Tibial nerve (tissue), 3 donors: ENCODE data around the gene INCA1.

Source experiments
- POLR2A ChIP-seq, 2 donors: fragments of 450-650 bp; IDR thresholded peaks; one replicate each; pipeline ENCODE4 v1.6.1; 2017; ENCODE audit warnings: antibody characterized with exemption in 2 of 2, mild to moderate bottlenecking in 2 of 2, moderate library complexity in 2 of 2
- TF ChIP-seq, protein P1 (sequence below), 5 experiments: fragments of 200-600 bp in 3 of 5; fragments of 450-650 bp in 2 of 5; sonication (generic) in 3 of 5; IDR thresholded peaks; one replicate each; pipeline ENCODE4 v1.5.1; 2016 to 2019; ENCODE audit warnings: antibody characterized with exemption in 5 of 5, mild to moderate bottlenecking in 3 of 5, moderate library complexity in 2 of 5

- TF ChIP-seq, protein P1, sequence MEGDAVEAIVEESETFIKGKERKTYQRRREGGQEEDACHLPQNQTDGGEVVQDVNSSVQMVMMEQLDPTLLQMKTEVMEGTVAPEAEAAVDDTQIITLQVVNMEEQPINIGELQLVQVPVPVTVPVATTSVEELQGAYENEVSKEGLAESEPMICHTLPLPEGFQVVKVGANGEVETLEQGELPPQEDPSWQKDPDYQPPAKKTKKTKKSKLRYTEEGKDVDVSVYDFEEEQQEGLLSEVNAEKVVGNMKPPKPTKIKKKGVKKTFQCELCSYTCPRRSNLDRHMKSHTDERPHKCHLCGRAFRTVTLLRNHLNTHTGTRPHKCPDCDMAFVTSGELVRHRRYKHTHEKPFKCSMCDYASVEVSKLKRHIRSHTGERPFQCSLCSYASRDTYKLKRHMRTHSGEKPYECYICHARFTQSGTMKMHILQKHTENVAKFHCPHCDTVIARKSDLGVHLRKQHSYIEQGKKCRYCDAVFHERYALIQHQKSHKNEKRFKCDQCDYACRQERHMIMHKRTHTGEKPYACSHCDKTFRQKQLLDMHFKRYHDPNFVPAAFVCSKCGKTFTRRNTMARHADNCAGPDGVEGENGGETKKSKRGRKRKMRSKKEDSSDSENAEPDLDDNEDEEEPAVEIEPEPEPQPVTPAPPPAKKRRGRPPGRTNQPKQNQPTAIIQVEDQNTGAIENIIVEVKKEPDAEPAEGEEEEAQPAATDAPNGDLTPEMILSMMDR (IDR thresholded peaks at IDR 0.05): no peak
- no peak for TF ChIP-seq POLR2A (IDR thresholded peaks at IDR 0.05)
Measured at GRCh38 chr17:5014357-5014756, 17.0 kb upstream of the INCA1 start.
